ENCODE results near the gene PARP9. TPM values are rescaled to one million over a fixed set of nuclear protein-coding genes. Genes with fewer than 3 reads are reported as not detected.

Gene PARP9
- total and polyA plus RNA-seq, 2 of the 4 experiments (the other 2 are of a cell fraction) = 6.7 to 7.7 TPM

- no peak overlapping the region for H3K23ac ChIP-seq (ENCODE audit: low read depth, low read length)
- no peaks in the 10 kb centered on the region for H3K9me3 ChIP-seq (ENCODE audit: control insufficient read depth, insufficient read depth, low read length)
- H4K5ac ChIP-seq (ENCODE audit: low read depth, low read length) = no peak overlapping the region
- H3K79me1 ChIP-seq (ENCODE audit: low read depth in 1 of 2, low read length in 2 of 2) = no peaks in the 10 kb centered on the region
- H3K9me1 ChIP-seq (ENCODE audit: insufficient read depth, low read length) = no peaks in the 10 kb centered on the region
- no peak overlapping the region for H3K4me2 ChIP-seq (ENCODE audit: low read depth, low read length)
- 79% methylated on average over 2 of the region's 8 CpGs; no CpG with 5 or more reads in 1 of the 2 experiments for WGBS, 2 experiments (ENCODE audit: extremely low coverage in 2 of 2, insufficient read length in 1 of 2)
- ChIA-PET CTCF (no interaction called here), POLR2A (ENCODE audit: unreplicated experiment) (no interaction called here)
- in situ Hi-C loops (cut with MboI; ENCODE audit: low sequenced_read_pairs) (no loop called here), intact Hi-C loops (cut with micrococcal nuclease) (no loop called here), dilution Hi-C loops (cut with HindIII; ENCODE audit: low sequenced_read_pairs, unreplicated experiment) (no loop called here)
- no peak overlapping the region for H4K8ac ChIP-seq (ENCODE audit: low read depth in 2 of 2, low read length in 2 of 2)
- H4K91ac ChIP-seq (ENCODE audit: insufficient read depth, low read depth, low read length) = no peak overlapping the region
- no peak overlapping the region for H2AK9ac ChIP-seq (replicated peaks; ENCODE audit: low read depth, low read length, poor library complexity)
- ATAC-seq (ENCODE audit: low read depth) (no peak), DNase-seq (no peak)
- H3K4me3 ChIP-seq (ENCODE audit: insufficient read depth, low read depth, low read length) = no peak overlapping the region
- H3K4me1 ChIP-seq (ENCODE audit: control insufficient read depth, insufficient read depth, low read length) = peaks cover 7% of the 10 kb centered on the region; the same call in 1 of the 2 replicates
- no peak overlapping the region for H2BK20ac ChIP-seq (ENCODE audit: low read depth, low read length)
- no peak overlapping the region for H3K9ac ChIP-seq (ENCODE audit: low read depth, low read length)
- H3K56ac ChIP-seq (ENCODE audit: extremely low read depth, insufficient read depth, low read length) = no peak overlapping the region
- no peak overlapping the region for H3K27ac ChIP-seq (ENCODE audit: insufficient read depth, low read length)
- H3K36me3 ChIP-seq (ENCODE audit: control insufficient read depth, insufficient read depth, low read length) = peaks cover 2% of the 10 kb centered on the region
- H3K14ac ChIP-seq (replicated peaks; ENCODE audit: low read depth, low read length) = no peak overlapping the region
- no peaks in the 10 kb centered on the region for H4K20me1 ChIP-seq (ENCODE audit: insufficient read depth, low read length)
- no peak overlapping the region for H3K18ac ChIP-seq (ENCODE audit: low read depth, low read length)
- H3K27me3 ChIP-seq (ENCODE audit: control insufficient read depth, insufficient read depth, low read length) = no peaks in the 10 kb centered on the region
- H2BK15ac ChIP-seq (ENCODE audit: low read depth, low read length) = no peak overlapping the region
- no peak overlapping the region for H2BK5ac ChIP-seq (ENCODE audit: low read depth, low read length, poor library complexity, severe bottlenecking)
- no peak overlapping the region for H2AFZ ChIP-seq (replicated peaks; ENCODE audit: low read length, poor library complexity)
- BruUV-seq (replicated peaks) = no TSS peak
- no peak overlapping the region for H2AK5ac ChIP-seq (ENCODE audit: low read depth, low read length)
- no peak overlapping the region for H2BK120ac ChIP-seq (ENCODE audit: low read depth, low read length)
- no peak overlapping the region for H3K4ac ChIP-seq (ENCODE audit: low read depth, low read length)
- TF ChIP-seq CHD1 (IDR thresholded peaks at IDR 0.05; ENCODE audit: low read depth, low read length) (no peak), POLR2A (IDR thresholded peaks at IDR 0.05; ENCODE audit: low read depth, low read length) (no peak), NFE2L2 (IDR thresholded peaks at IDR 0.05; ENCODE audit: low read depth, low read length) (no peak), RAD21 (IDR thresholded peaks at IDR 0.05; ENCODE audit: low read length) (no peak), FOS (IDR thresholded peaks at IDR 0.05; ENCODE audit: low read depth, low read length) (no peak), ELK1 (IDR thresholded peaks at IDR 0.05; ENCODE audit: borderline replicate concordance, low read depth, low read length) (no peak), RFX5 (IDR thresholded peaks at IDR 0.05; ENCODE audit: low read depth, low read length) (no peak), USF2 (IDR thresholded peaks at IDR 0.05; ENCODE audit: low read depth, low read length) (no peak), MXI1 (IDR thresholded peaks at IDR 0.05; ENCODE audit: borderline replicate concordance, low read depth, low read length) (no peak), BHLHE40 (IDR thresholded peaks at IDR 0.05; ENCODE audit: low read depth, low read length) (no peak), CEBPB (IDR thresholded peaks at IDR 0.05; ENCODE audit: low read depth, low read length) (no peak), RCOR1 (IDR thresholded peaks at IDR 0.05; ENCODE audit: insufficient replicate concordance, low read length) (no peak), CTCF (conservative IDR thresholded peaks at IDR 0.05; ENCODE audit: low read depth, low read length) (no peak), SMC3 (IDR thresholded peaks at IDR 0.05; ENCODE audit: low read depth, low read length) (no peak), MAFK (IDR thresholded peaks at IDR 0.05; ENCODE audit: low read depth, low read length) (no peak)
Observed at GRCh38 chr3:122576174-122576940, 12.3 kb upstream of the PARP9 start.

Measured in IMR-90 (cell line).